CD4-positive, alpha-beta T cell (primary cell): ENCODE results near the gene EP400. TPM values are rescaled to one million over a fixed set of nuclear protein-coding genes. Genes with fewer than 3 reads are reported as not detected.

ENCODE experiments used
- ATAC-seq: fragments of 200-7000 bp; cut with Tn5 transposase; one replicate; pipeline ENCODE4 v1.10.0; 2022; ENCODE audit warnings: mild to moderate bottlenecking; ENCODE audit not compliant: poor library complexity
- CTCF ChIA-PET: fragments of 350-600 bp; sonication (Branson Sonifier 250); formaldehyde crosslinking; loops from one replicate; lab custom pipeline; 2021; ENCODE audit warnings: antibody characterized with exemption, inconsistent platforms; lab: Charles Lee
- POLR2A ChIA-PET: fragments of 350-600 bp; sonication (Branson Sonifier 250); formaldehyde crosslinking; loops from one replicate; lab custom pipeline; 2021; ENCODE audit warnings: antibody characterized with exemption, inconsistent platforms; lab: Charles Lee
- DNase-seq, 14 experiments: peaks; one replicate each; pipeline ENCODE4 v3.0.0-alpha.2; 2013 to 2020; ENCODE audit warnings: mixed read lengths in 2 of 14
- H3K27ac ChIP-seq, 2 donors: one replicate each; pipeline versions ENCODE4 v1.5.1 to v1.7.0; 2013; ENCODE audit warnings: low read length in 2 of 2, low read depth in 1 of 2, mild to moderate bottlenecking in 1 of 2
- H3K27me3 ChIP-seq, 2 experiments: 1 replicate in 1 of 2; 2 replicates in 1 of 2; pipeline versions ENCODE4 v1.6.1 to v1.7.0; 2013; ENCODE audit warnings: low read length in 2 of 2, control low read depth in 1 of 2, mild to moderate bottlenecking in 1 of 2, moderate library complexity in 1 of 2; ENCODE audit not compliant: insufficient read depth in 2 of 2, control insufficient read depth in 1 of 2
- H3K36me3 ChIP-seq: one replicate; pipeline ENCODE4 v1.6.1; 2013; ENCODE audit warnings: low read length, control low read depth; ENCODE audit not compliant: insufficient read depth
- H3K4me1 ChIP-seq: one replicate; pipeline ENCODE4 v1.6.1; 2013; ENCODE audit warnings: low read length, control low read depth; ENCODE audit not compliant: insufficient read depth
- H3K4me3 ChIP-seq: one replicate; pipeline ENCODE4 v1.5.1; 2013; ENCODE audit warnings: mild to moderate bottlenecking, low read length, moderate library complexity
- H3K9me3 ChIP-seq, 2 experiments: 1 replicate in 1 of 2; 2 replicates in 1 of 2; pipeline versions ENCODE4 v1.6.1 to v1.7.0; 2013; ENCODE audit warnings: low read length in 2 of 2, mild to moderate bottlenecking in 2 of 2, control low read depth in 1 of 2, moderate library complexity in 1 of 2; ENCODE audit not compliant: control insufficient read depth in 1 of 2, insufficient read depth in 1 of 2
- H3K27ac Mint-ChIP-seq: one replicate; pipeline ENCODE4 v1.8.0; 2020; ENCODE audit warnings: mixed read lengths
- H3K27me3 Mint-ChIP-seq: one replicate; pipeline ENCODE4 v1.8.0; 2021; ENCODE audit warnings: mixed read lengths
- H3K36me3 Mint-ChIP-seq: one replicate; pipeline ENCODE4 v1.8.0; 2021; ENCODE audit warnings: low read depth, mixed read lengths
- H3K4me1 Mint-ChIP-seq: one replicate; pipeline ENCODE4 v1.8.0; 2021; ENCODE audit warnings: low read depth, mixed read lengths
- H3K4me3 Mint-ChIP-seq: one replicate; pipeline ENCODE4 v1.8.0; 2020; ENCODE audit warnings: mild to moderate bottlenecking, mixed read lengths
- H3K9me3 Mint-ChIP-seq: one replicate; pipeline ENCODE4 v1.8.0; 2020; ENCODE audit warnings: mixed read lengths
- CTCF ChIP-seq: fragments of 200-600 bp; IDR thresholded peaks from one replicate; pipeline ENCODE4 v1.8.0; 2022; ENCODE audit warnings: antibody characterized with exemption, mild to moderate bottlenecking
- intact Hi-C, 2 experiments: fragments of 100-400 bp; cut with DNase I in 1 of 2; cut with micrococcal nuclease in 1 of 2; formaldehyde crosslinking; loops; one replicate each; pipeline versions ENCODE4 v1.15.1 to v1.9.0; 2023 to 2025; cut with DNase I, micrococcal nuclease
- total RNA-seq, 174 experiments: library from RNA in 2 of 174; stranded (reverse) in 2 of 174; gene quantifications; one replicate each; pipeline ENCODE4 v1.2.3 and lab custom pipeline; 2021 to 2026

Gene EP400
- total RNA-seq, 2 experiments from 2014 or later: 56.4 to 56.5 TPM

GRCh38 chr12:132057691-132058090, 107.9 kb downstream of the EP400 start:
- intact Hi-C loops: no loop called here

GRCh38 chr12:132061197-132061596, 111.5 kb downstream of the EP400 start:
- H3K4me3 ChIP-seq: no peak overlapping the region
- ChIA-PET POLR2A (no interaction called here), CTCF (no interaction called here)
- Mint-ChIP-seq H3K36me3 (peaks cover 84% of the 10 kb centered on the region), H3K27me3 (no peaks in the 10 kb centered on the region), H3K27ac (no peak overlapping the region), H3K4me1 (peaks cover 12% of the 10 kb centered on the region), H3K9me3 (no peaks in the 10 kb centered on the region), H3K4me3 (no peak overlapping the region)
- intact Hi-C loops: no loop called here
- ATAC-seq (no peak), DNase-seq (no peak)
- H3K27me3 ChIP-seq: no peaks in the 10 kb centered on the region
- H3K36me3 ChIP-seq: peaks cover 62% of the 10 kb centered on the region
- no peaks in the 10 kb centered on the region for H3K9me3 ChIP-seq
- no peak for TF ChIP-seq CTCF
- peaks cover 10% of the 10 kb centered on the region for H3K4me1 ChIP-seq
- no peak overlapping the region for H3K27ac ChIP-seq

More at GRCh38 chr12:132057691-132058090, 107.9 kb downstream of the EP400 start:
- H3K4me1 Mint-ChIP-seq: no peaks in the 10 kb centered on the region
- ChIA-PET CTCF (no interaction called here), POLR2A (no interaction called here)
- no peak for ATAC-seq
- peaks cover 84% of the 10 kb centered on the region for H3K36me3 Mint-ChIP-seq
- no peaks in the 10 kb centered on the region for H3K4me1 ChIP-seq
- H3K27ac Mint-ChIP-seq: no peak overlapping the region
- no peak for DNase-seq
- H3K27ac ChIP-seq: no peak overlapping the region
- H3K27me3 ChIP-seq: no peaks in the 10 kb centered on the region
- TF ChIP-seq CTCF: no peak
- no peaks in the 10 kb centered on the region for H3K9me3 ChIP-seq
- no peaks in the 10 kb centered on the region for H3K27me3 Mint-ChIP-seq
- peaks cover 76% of the 10 kb centered on the region for H3K36me3 ChIP-seq
- no peak overlapping the region for H3K4me3 Mint-ChIP-seq
- H3K4me3 ChIP-seq: no peak overlapping the region
- no peaks in the 10 kb centered on the region for H3K9me3 Mint-ChIP-seq

DNA sequence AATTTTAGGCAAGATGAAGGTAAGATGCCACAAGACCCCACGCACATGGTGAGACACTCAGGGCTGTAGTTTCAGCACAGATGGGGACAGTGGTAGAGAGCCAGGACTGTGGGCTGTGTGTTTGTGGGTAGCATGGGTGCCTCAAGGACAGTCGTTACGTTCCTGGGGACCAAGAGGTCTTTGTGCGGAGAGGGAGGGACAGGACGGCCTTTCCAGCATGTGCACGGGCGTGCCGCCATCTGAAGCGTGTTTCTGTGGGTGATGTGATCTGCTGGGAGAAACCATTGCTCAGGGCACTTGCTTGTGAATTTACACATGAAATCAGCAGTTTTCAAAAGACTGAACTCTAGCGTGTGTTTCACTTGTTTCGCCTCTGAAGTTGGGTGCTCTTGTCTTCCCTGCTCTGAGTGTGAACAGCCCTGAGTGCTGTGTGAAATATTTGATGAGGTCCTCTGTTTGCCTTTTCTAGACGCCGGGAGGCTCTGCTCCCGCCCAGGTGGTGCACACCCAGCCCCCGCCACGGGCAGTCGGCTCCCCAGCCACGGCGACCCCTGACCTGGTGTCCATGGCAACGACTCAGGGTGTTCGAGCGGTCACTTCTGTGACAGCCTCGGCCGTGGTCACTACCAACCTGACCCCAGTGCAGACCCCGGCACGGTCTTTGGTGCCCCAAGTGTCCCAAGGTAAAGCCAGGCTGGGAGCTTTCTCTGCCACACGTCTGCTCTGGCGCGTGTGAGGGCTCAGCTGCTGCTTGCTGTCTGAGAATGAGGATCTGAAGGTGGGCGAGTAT, 112.1 kb downstream of the EP400 start:
- Histone ChIP-seq H3K27me3 (no peaks in the 10 kb centered on the region), H3K4me3 (no peak overlapping the region), H3K4me1 (peaks cover 16% of the 10 kb centered on the region), H3K9me3 (no peaks in the 10 kb centered on the region), H3K27ac (no peak overlapping the region), H3K36me3 (peaks cover 58% of the 10 kb centered on the region)
- Mint-ChIP-seq H3K4me1 (peaks cover 19% of the 10 kb centered on the region), H3K27me3 (no peaks in the 10 kb centered on the region), H3K4me3 (no peak overlapping the region), H3K9me3 (no peaks in the 10 kb centered on the region), H3K27ac (no peak overlapping the region), H3K36me3 (peaks cover 83% of the 10 kb centered on the region)
- TF ChIP-seq CTCF: no peak
- no peak for DNase-seq
- ChIA-PET POLR2A (no interaction called here), CTCF (no interaction called here)
- ATAC-seq: no peak
- intact Hi-C loops: no loop called here
